Head of caudate nucleus (tissue), 42 donors: ENCODE measurements around the gene ZNF185.

Experiments used
- DNase-seq, 42 donors: peaks; one replicate each; pipeline versions ENCODE4 v3.0.0 to v3.0.0-alpha.2; 2020 to 2021; ENCODE audit warnings: mixed read lengths in 7 of 42
- intact Hi-C: fragments of 100-400 bp; cut with DNase I; formaldehyde crosslinking; loops from one replicate; pipeline ENCODE4 v1.15.0; 2022

The ZNF185 gene

GRCh38 chrX:152892999-152893891 lies 4.6 kb upstream of the ZNF185 start:
- intact Hi-C loops, result no loop called here
- no peak for DNase-seq

- intact Hi-C loops, result no loop called here
- no peak for DNase-seq
Measured at GRCh38 chrX:152893980-152894610, 3.8 kb upstream of the ZNF185 start.

- no peak for DNase-seq
- intact Hi-C loops, result no loop called here
Measured at GRCh38 chrX:152895121-152895520, 2.7 kb upstream of the ZNF185 start.

- intact Hi-C loops, result no loop called here
- no peak for DNase-seq
Measured at GRCh38 chrX:152895724-152896420, 2.0 kb upstream of the ZNF185 start.

- intact Hi-C loops, result no loop called here
Measured at GRCh38 chrX:152896450-152896849, 1.4 kb upstream of the ZNF185 start.

GRCh38 chrX:152898442-152898841 lies 575 bp downstream of the ZNF185 start:
- DNase-seq, result no peak
- intact Hi-C loops, result no loop called here

More at GRCh38 chrX:152896450-152896849, 1.4 kb upstream of the ZNF185 start:
- no peak for DNase-seq

GRCh38 chrX:152899111-152899873 lies 1.4 kb downstream of the ZNF185 start:
- intact Hi-C loops, result no loop called here
- DNase-seq, result no peak

GRCh38 chrX:152899874-152900719 lies 2.2 kb downstream of the ZNF185 start:
- no peak for DNase-seq
- intact Hi-C loops, result no loop called here

- DNase-seq, result no peak
- intact Hi-C loops, result no loop called here
Measured at GRCh38 chrX:152900937-152901445, 3.1 kb downstream of the ZNF185 start.

- DNase-seq, result no peak
- intact Hi-C loops, result no loop called here
Measured at GRCh38 chrX:152901816-152902501, 4.1 kb downstream of the ZNF185 start.

GRCh38 chrX:152902502-152902820 lies 4.6 kb downstream of the ZNF185 start:
- intact Hi-C loops, result no loop called here
- DNase-seq, result no peak

GRCh38 chrX:152903589-152903988 lies 5.7 kb downstream of the ZNF185 start:
- intact Hi-C loops, result no loop called here
- no peak for DNase-seq

GRCh38 chrX:152904151-152905080 lies 6.5 kb downstream of the ZNF185 start:
- DNase-seq, result peak in 40 of 42 donors; percentile 23 to 79 (median 56)
- intact Hi-C loops, result no loop called here

GRCh38 chrX:152905081-152905420 lies 7.2 kb downstream of the ZNF185 start:
- intact Hi-C loops, result no loop called here
- no peak for DNase-seq

GRCh38 chrX:152907084-152907651 lies 9.3 kb downstream of the ZNF185 start:
- peak in 3 of 42 donors; percentile 27 to 36 (median 31) for DNase-seq
- intact Hi-C loops, result no loop called here

- no peak for DNase-seq
- intact Hi-C loops, result no loop called here
Measured at GRCh38 chrX:152908486-152908885, 10.6 kb downstream of the ZNF185 start.
